RWPE2 (cell line): ENCODE measurements around the gene TSPAN16.

Experiments used
- ATAC-seq: fragments of 200-7000 bp; cut with Tn5 transposase; 3 replicates; pipeline ENCODE4 v1.9.1; 2021; ENCODE audit warnings: low read depth
- DNase-seq: peaks from one replicate; pipeline ENCODE4 v3.0.0-alpha.2; 2020; ENCODE audit warnings: low spot score
- H3K27ac ChIP-seq: fragments of 450-650 bp; 2 replicates; pipeline ENCODE4 v1.5.1; 2017; ENCODE audit warnings: mild to moderate bottlenecking; ENCODE audit not compliant: poor library complexity, severe bottlenecking
- H3K27me3 ChIP-seq: fragments of 250-450 bp; sonication (Bioruptor Pico); 2 replicates; pipeline ENCODE4 v1.5.1; 2021; ENCODE audit warnings: mild to moderate bottlenecking, moderate library complexity; ENCODE audit not compliant: insufficient read depth, poor library complexity, severe bottlenecking
- H3K36me3 ChIP-seq: fragments of 250-450 bp; sonication (Bioruptor Pico); 2 replicates; pipeline ENCODE4 v1.5.1; 2020; ENCODE audit warnings: low read depth, mild to moderate bottlenecking, moderate library complexity
- H3K4me1 ChIP-seq: fragments of 250-450 bp; sonication (Bioruptor Pico); 2 replicates; pipeline ENCODE4 v1.5.1; 2021; ENCODE audit warnings: mild to moderate bottlenecking, moderate library complexity; ENCODE audit not compliant: insufficient read depth, poor library complexity, severe bottlenecking
- H3K4me3 ChIP-seq: fragments of 250-450 bp; sonication (Bioruptor Pico); 2 replicates; pipeline ENCODE4 v1.5.1; 2021; ENCODE audit warnings: mild to moderate bottlenecking, moderate library complexity; ENCODE audit not compliant: severe bottlenecking
- H3K9me3 ChIP-seq: fragments of 250-450 bp; sonication (Bioruptor Pico); 2 replicates; pipeline ENCODE4 v1.5.1; 2021; ENCODE audit warnings: mild to moderate bottlenecking, moderate library complexity; ENCODE audit not compliant: severe bottlenecking
- TF ChIP-seq, protein P1 (sequence below): fragments of 450-650 bp; IDR thresholded peaks from one replicate; pipeline ENCODE4 v1.5.1; 2017; ENCODE audit warnings: mild to moderate bottlenecking, moderate library complexity; ENCODE audit not compliant: poor library complexity, severe bottlenecking

The TSPAN16 gene

DNA sequence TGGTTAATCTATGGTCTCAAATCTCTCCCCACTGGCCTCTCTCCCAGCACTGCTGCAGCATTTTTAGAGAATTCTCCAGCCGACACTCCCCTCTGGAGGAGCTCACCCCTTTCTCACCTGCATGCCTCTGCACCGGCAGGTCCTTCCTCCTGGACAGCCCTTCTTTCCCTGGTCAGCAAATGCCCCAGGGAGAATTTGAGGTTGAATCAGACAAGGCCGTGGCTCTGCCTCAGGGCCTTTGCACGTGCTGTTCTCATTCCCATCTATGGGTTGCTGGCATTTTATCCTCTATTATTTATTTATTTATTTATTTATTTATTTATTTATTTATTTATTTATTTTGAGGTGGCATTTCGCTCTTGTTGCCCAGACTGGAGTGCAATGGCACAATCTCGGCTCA lies 32.2 kb upstream of the TSPAN16 start:
- Histone ChIP-seq H3K27ac (peak overlapping the region; percentile 98), H3K4me3 (no peak overlapping the region), H3K27me3 (no peaks in the 10 kb centered on the region), H3K36me3 (no peaks in the 10 kb centered on the region), H3K4me1 (peaks cover 19% of the 10 kb centered on the region), H3K9me3 (no peaks in the 10 kb centered on the region)
- DNase-seq (no peak), ATAC-seq (no peak)
- TF ChIP-seq, protein P1, sequence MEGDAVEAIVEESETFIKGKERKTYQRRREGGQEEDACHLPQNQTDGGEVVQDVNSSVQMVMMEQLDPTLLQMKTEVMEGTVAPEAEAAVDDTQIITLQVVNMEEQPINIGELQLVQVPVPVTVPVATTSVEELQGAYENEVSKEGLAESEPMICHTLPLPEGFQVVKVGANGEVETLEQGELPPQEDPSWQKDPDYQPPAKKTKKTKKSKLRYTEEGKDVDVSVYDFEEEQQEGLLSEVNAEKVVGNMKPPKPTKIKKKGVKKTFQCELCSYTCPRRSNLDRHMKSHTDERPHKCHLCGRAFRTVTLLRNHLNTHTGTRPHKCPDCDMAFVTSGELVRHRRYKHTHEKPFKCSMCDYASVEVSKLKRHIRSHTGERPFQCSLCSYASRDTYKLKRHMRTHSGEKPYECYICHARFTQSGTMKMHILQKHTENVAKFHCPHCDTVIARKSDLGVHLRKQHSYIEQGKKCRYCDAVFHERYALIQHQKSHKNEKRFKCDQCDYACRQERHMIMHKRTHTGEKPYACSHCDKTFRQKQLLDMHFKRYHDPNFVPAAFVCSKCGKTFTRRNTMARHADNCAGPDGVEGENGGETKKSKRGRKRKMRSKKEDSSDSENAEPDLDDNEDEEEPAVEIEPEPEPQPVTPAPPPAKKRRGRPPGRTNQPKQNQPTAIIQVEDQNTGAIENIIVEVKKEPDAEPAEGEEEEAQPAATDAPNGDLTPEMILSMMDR = no peak

DNA sequence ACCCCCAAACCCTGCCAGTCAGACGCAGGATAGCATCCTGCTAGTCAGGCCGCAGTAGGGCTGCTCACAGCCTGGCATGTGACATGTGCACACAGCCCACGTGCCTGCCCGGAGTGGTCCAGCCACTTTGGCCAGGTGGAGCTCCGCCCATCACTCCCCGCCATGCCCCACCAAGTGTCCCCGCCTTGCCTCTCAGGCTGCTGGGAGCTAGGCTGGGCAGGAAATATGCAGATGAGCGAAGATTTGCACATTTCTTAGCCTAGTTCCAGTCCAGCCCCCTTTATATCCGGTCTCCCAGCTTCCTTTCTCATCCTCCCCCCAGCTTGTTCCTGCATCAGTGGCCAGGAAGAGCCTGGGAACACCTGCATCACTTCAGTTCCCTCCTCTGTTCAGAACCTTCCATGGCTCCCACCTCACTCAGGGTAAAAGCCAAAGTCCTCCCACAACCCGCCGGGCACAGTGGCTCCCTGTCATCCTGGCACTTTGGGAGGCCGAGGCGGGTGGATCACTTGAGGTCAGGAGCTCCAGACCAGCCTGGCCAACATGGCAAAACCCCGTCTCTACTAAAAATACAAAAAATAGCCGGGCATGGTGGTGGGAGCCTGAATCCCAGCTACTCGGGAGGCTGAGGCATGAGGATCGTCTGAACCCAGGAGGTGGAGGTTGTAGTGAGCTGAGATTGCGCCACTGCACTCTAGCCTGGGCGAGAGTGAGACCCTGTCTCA lies 31.3 kb upstream of the TSPAN16 start:
- DNase-seq = peak; percentile 87
- Histone ChIP-seq H3K27me3 (no peaks in the 10 kb centered on the region), H3K4me3 (no peak overlapping the region), H3K4me1 (peaks cover 26% of the 10 kb centered on the region), H3K27ac (peak overlapping the region; percentile 98), H3K36me3 (no peaks in the 10 kb centered on the region), H3K9me3 (no peaks in the 10 kb centered on the region)
- TF ChIP-seq, protein P1 = no peak
- peak; percentile 47 for ATAC-seq

DNA sequence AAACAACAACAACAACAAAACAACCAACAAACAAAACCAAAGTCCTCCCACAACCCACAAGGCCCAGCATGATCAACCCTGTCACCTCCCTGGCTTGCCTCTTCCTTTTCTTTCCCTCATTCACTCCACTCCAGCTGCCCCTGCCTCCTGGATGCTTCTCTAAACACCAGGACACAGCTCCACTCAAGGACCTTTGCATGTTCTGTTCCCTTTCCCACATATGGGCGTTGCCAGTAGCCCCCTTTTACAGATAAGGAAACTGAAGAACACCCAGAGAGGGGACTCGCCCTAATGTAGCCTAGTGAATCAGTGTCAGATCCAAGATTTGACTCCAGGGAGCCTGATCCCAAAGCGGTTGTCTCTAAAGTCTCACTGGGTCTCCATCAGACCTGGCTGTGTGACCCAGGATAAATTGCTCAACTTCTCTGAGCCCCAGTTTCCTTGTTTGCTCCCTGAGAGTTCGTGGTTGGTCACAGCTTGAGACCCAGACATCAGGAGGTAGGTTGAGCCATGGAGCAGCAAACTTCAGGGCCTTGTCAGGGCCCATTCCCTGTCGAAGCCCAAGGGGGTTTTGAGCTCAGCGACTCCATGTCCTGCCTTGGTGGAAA lies 30.7 kb upstream of the TSPAN16 start:
- Histone ChIP-seq H3K4me1 (peaks cover 31% of the 10 kb centered on the region), H3K27ac (peak overlapping the region; percentile 98), H3K36me3 (no peaks in the 10 kb centered on the region), H3K4me3 (no peak overlapping the region), H3K9me3 (no peaks in the 10 kb centered on the region), H3K27me3 (no peaks in the 10 kb centered on the region)
- DNase-seq (no peak), ATAC-seq (no peak)
- TF ChIP-seq, protein P1 = no peak

DNA sequence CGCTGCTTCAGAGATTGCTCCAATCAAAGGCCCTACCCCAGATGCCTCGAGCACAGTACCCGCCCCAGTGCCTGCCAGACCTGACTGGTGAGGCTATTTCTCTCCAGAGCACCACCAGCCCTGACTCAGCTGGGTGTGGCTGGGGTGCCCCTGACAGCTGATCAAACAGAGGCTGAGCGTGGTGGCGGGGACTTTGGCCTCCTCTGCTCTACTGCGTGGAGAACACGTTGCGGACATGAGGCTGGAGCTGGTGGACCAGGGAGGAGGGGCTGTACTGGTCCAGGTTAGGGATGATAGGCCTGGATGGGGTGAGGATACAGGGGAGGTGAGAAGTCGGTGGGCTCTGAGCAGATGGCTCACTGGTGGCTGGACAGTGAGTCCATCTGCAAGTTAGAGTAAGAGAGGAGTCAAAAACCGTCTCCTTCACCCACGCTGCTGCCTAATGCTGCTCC lies 30.1 kb upstream of the TSPAN16 start:
- TF ChIP-seq, protein P1 = no peak
- H3K36me3 ChIP-seq = no peaks in the 10 kb centered on the region
- H3K27ac ChIP-seq = peak overlapping the region; percentile 98
- H3K4me1 ChIP-seq = peaks cover 31% of the 10 kb centered on the region
- DNase-seq (peak; percentile 92), ATAC-seq (peak; percentile 83)
- no peaks in the 10 kb centered on the region for H3K9me3 ChIP-seq
- no peaks in the 10 kb centered on the region for H3K27me3 ChIP-seq
- H3K4me3 ChIP-seq = no peak overlapping the region
